ENCODE results near the gene CD59.
"Not testable (repeated sequence)": the region's sequence is repeated elsewhere in the genome, so short reads cannot be mapped to it uniquely, and the experiment has no call there.

CD59 gene

DNA sequence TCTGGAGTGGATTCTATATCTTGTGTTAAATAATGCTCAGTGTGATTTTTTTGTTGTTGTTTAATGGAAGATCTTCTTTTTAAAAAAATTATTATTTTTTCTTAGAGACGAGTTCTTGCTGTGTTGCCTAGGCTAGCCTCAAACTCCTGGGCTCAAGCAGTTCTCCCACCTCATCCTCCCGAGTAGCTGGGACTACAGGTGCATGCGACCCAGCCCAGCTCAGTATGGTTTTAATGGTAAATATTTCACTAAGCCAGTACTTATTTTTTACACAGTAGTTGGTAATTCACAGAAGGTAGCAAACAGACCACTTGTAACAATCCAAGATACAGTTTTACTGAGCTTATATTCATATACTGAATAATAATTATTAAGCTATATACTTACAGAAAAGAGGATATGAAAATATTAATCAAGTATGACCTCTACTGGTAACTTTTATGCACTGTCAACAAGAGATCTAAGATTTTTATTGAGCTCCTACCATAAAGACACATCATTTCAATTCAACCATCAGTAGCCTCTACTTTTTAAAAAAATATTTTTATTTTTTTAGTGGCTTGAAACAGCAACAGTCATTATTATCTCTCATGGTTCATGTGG, 6.1 kb upstream of the CD59 start:
- peak; percentile 36 for DNase-seq

DNA sequence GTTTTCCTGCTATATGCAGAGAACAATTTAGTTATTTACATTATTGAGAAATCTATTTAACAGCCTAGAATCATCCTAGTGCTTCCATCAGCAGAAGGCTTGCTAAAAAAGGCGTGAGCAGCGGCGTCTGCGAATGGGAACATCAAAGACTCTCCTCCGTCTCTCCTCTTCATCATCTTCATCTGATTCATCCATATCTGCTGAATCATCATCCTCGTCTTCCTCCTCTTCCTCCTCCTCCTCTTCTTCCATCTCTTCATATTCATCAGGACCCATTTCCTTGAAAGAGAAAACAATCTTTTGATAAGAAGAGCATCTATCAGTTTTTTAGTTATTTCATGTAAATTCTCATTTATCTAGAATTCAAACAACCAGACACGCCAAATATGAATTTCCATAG, 5.6 kb upstream of the CD59 start:
- no peak for DNase-seq

DNA sequence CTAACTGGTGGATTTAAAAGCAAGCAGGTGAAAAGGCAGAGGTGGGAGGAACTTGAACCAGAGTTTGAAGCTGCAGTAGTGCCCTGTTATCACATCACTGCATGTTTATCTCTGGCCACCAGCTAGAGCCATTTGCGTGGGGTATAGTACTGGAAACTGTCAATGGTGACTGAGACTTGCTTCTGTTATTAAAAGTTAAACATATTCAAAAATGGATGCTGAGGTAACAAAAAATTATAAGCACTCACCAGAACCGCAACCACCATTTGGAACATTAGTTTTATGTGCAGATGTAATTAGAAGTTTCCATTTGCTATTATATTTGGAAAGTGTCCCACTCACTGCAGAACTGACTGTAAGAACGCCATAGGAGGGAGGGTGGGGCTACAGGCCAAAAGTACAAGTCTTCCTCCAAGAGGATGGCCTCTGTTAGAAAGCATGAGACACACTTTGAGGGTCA, 1.2 kb upstream of the CD59 start:
- no peak for DNase-seq

DNA sequence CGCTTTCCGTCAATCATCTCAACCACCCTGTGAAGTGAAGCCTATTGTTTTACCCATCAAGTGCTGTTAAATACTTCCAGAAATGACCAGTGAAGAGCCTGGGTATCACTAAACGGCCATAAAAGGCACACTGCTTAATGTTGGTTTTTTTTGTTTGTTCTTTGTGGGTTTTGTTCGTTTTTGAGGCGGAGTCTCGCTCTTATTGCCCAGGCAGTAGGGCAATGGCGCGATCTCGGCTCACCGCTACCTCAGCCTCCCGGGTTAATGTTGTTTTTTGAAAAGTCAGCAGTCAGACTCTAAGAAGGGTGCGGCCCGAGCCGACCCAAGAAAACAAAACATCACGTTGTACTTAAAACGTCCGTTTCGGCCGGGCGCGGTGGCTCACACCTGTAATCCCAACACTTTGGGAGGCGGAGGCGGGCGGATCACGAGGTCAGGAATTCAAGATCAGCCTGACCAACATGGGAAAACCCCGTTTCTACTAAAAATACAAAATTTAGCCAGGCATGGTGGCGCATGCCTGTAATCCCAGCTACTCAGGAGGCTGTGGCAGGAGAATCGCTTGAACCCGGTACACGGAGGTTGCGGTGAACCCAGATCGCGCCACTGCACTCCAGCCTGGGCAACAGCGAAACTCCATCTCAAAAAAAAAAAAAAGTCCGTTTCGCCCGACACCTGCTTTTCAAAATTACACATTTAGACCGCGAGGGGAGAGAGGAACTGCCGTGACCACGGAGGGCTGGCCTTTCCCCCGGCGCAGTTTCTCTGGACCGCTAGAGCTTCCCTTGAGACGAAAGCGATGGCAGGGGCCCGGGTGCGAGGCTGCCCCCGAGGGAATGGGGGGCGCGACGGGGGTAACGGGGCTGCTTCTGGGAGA, 714 bp downstream of the CD59 start:
- DNase-seq, result peak; percentile 52

DNA sequence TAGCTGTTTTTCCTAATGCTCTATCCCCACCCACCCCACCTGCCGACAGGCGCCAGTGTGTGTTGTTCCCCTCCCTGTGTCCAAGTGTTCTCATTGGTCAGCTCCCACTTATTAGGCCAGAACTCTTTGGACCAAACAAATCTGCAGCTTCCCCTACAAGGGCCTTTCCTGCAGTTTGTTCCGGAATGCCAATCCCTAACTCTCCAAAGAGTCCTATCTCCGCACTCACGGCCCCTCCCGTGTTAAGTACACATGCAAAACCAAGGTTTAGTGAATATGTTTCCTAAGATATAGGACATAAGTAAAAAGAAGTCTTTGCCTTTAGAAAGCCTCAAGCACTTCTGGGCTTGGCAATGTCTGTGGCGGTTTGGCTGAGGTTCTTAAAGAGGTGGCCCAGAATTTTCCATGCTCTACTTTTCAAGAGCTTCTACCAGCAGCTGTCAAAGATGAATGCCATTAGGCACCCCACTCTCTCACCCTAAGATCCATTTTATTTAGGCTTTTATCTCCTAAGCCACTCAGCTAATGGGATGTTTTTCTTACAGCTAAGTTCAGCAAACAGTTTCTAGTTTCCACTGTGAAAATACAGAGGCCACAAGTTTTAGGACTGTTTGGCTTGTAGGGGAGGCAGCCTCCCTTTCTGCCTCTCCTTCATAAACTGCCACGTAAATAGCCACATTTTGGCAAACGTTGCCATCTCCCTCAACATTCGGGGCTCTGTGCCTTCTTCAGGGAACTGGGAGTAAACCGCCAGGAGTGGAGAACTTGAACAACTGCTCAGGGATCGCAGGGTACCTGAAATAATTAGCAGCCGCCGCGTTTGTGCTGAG, 1.6 kb downstream of the CD59 start:
- DNase-seq, result no peak

DNA sequence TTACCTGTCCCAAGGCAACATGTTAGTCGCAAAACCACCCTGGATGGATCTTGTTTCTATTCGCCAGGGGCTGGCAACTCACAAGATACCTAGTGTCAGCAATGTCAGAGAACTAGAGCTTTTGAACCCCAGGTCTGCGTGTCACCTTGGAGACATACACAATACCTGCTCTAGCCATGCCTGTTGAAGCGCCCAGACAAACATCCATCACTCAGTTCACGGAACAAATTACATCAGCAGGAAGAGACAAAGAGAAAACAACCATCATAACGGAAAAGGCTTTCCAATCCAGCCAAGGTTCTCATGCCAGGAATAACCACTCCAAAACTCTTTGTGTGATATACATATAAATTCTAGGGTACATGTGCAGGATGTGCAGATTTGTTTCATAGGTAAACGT, 2.2 kb downstream of the CD59 start:
- DNase-seq, result no peak

DNA sequence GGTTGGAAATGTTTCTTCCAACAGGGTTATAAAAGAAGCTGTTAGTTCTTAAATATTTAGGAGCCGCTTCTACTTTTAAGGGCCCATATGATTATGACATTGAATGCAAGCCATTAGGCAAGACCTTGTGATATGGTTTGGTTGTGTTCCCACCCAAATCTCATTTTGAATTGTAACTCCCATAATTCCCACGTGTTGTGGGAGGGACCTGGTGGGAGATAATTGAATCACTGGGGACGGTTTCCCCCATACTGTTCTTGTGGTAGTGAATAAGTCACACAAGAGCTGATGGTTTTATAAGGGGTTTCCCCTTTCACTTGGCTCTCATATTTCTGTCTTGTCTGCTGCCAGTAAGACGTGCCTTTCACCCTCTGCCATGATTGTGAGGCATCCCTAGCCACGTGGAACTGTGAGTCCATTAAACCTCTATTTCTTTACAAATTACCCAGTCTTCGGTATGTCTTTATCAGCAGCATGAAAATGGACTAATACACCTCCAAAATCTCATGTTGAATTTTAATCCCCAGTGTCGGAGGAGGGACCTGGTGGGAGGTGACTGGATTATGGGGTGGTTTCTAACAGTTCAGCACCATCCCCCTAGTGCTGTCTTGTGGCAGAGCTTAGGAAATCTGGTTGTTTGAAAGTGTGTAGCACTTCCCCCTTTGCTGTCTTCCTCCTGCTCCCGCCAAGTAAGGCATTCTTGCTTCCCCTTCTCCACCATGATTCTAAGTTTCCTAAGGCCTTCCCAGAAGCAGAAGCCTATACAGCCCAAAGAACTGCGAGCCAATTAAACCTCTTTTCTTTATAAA, 4.3 kb downstream of the CD59 start:
- DNase-seq, result no peak

DNA sequence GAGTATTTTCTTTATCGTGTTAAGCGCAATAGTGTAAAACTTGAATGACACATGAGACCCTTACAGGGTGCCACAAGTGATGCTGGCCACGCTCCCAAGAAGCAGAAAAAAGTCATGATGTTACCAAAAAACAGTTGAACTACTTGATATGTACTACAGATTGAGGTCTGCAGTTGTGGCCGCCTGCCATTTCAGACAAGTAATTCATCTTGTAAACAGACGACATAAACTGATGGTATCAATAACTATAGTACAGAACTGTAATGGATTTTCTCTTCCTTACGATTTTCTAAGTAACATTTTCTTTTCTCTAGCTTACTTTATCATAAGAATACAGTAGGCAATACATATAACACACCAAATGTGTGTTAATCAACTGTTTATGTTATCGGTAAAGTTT, 5.5 kb downstream of the CD59 start:
- no peak for DNase-seq

DNA sequence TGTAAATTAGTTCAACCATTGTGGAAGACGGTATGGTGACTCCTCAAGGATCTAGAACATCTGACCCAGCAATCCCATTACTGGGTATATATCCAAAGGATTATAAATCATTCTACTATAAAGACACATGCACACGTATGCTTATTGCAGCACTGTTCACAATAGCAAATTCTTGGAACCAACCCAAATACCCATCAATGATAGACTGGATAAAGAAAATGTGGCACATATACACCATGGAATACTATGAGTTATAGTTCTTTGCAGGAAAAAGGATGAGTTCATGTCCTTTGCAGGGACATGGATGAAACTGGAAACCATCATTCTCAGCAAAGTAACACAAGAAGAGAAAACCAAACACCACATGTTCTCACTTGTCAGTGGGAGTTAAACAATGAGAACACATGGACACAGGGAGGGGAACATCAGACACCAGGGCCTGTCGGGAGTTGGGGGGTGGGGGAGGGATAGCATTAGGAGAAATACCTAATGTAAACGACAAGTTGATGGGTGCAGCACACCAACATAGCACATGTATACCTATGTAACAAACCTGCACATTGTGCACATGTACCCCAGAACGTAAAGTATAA, 7.1 kb downstream of the CD59 start:
- not testable (repeated sequence) for DNase-seq

DNA sequence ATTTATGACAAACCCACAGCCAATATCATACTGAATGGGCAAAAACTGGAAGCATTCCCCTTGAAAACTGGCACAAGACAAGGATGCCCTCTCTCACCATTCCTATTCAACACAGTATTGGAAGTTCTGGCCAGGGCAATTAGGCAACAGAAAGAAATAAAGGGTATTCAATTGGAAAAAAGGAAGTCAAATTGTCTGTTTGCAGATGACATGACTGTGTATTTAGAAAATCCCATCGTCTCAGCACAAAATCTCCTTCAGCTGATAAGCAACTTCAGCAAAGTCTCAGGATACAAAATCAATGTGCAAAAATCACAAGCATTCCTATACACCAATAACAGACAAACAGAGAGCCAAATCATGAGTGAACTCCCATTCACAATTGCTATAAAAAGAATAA, 8.7 kb downstream of the CD59 start:
- DNase-seq, result not testable (repeated sequence)

DNA sequence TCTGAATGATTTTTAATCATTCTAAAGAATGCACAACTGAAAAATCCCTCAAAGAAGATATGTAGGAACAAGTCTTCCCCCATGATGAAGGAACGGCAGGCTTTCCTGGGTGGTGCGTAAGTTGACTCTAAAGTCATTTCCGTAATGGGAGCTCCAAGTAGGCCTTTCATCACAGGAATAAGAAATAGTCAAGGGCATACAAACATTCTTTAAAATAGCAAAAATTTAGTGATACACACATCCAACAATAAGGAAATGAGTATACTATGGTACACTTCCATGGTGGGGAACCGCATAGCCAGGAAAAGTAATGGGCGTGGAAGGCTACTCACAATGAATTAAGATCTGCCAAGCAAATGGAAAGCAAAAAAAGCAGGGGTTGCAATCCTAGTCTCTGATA, 10.7 kb downstream of the CD59 start:
- no peak for DNase-seq

DNA sequence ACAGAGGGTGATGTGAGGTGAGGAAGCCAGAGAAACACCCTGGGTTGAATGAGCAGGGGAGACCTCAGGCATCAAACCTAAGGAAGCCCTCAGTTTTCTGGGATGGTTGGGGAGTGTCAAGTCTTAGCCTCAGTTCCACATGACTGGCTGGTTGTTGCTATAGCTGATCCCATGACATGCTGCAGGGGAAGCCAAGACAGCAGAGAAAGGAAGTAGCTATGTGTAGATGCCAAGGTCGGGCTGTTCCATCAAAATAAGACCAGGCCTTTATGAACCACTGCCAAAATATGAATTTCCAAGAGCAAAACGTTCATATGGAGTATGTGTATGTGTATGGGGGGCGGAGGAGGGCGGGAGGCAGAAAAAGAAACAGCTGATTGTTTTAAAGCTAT, 11.6 kb downstream of the CD59 start:
- DNase-seq, result no peak

DNA sequence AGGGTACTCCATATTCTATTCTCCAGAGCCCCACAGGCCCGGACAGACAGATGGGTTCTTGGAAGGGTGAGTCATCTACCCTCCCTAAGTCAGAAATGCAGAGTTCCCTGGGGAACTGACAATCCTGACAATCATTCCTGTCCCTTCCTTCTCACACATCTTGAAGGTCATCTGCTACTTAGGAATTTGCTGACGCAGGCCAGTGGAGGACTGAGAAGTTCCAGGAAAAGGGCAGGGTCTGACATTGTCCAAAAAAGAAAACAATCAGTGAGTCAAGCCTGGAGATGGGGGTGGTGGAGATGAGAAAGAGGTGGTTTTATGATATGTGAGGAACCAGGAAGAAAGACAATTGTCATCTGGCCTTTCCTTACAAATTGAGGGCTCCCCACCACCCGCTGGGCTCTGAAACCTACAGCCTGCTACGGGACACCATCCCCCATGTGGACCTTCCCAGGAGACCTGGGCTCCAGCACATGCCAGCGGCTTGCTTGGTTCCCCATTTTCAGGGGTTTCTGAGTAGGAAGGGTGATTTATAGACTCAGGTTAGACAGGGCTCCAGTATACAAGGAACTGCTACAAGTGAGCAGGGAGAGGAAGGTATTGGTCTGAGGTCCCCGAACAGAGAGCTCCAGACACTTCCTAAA, 12.9 kb downstream of the CD59 start:
- no peak for DNase-seq

DNA sequence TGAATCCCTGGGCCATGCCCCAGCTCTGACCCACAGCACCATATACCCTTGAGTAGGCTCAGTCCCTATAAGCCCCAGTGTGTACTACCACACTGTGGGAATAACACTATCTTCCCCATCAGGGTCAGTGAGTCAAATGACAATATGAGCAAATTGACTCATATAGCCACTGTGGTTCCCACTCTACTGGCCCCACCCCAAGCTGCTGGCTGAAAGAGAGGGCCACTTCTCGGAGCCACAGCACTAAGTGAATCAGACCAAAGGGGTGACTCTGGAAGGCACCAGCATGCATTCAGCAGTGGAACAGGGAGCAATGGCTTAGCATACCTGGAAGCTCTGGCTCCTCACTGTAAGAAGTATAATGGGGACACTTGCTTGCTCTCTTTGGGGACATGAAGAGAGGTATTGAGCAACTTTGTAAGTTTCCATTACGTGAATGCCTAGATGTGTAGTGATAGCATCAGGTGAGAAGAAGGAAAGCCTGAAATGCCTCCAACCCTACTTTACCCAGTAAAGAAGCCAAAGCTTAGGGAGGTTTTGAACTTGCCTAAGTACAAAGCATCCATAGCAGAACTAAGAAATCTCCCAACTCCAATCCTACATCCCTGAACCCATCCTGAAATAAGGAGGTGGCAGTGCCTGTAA, 13.5 kb downstream of the CD59 start:
- no peak for DNase-seq

DNA sequence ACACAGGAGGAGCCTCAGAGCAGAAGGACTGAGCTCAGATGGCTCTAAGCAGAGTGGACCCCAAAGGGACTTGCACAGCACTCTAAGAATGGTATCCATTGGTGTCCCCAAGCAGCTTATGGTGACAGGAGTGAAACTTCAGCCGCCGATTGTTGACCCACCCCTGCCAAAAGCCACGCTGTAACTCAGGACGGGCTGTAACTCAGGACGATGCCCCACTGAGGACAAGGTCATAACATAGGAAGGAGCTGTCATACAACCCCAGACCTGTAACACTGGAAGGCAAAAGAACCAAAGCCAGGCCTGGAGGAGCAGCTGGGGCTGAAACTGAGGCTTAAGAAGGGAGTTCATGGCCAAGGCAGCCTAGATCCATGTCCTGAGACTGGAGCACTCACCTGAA, 14.2 kb downstream of the CD59 start:
- no peak for DNase-seq

DNA sequence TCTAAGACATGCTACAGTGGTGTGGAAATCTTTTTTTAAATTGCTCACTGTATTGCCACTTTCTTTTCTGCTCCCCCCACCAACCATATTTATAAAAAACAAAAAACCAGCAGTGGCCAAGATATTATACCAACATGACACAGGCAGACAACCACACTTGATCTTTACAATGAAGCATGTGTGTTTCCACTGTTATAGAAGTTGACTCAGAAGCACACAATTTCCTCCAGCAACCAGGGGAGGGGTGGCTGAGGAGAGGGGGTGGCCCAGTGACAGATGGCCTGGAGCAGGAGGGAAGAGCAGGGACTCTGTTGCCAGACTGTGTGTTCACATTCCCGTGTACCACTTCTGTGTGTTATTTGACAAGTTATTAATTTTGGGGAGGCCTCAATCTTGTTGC, 14.8 kb downstream of the CD59 start:
- DNase-seq, result no peak

DNA sequence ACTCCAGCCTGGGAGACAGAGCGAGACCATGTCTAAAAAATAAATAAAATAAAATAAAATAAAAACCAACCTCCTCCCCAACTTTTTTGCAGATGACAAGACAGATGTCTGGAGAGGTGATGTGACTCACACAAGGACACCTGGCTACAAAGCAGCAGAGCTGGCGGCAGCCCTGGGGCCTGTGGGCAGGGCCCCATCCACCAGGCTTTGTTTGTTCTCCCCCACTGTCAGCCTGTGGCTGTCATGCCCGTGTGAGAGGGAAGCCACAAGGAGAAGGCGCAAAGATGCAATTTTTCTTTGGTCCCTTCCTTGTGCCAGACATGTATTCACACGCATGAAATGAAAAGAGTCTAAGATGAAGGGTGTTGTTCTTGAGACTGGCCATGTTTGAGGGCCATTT, 16.6 kb downstream of the CD59 start:
- DNase-seq, result no peak

DNA sequence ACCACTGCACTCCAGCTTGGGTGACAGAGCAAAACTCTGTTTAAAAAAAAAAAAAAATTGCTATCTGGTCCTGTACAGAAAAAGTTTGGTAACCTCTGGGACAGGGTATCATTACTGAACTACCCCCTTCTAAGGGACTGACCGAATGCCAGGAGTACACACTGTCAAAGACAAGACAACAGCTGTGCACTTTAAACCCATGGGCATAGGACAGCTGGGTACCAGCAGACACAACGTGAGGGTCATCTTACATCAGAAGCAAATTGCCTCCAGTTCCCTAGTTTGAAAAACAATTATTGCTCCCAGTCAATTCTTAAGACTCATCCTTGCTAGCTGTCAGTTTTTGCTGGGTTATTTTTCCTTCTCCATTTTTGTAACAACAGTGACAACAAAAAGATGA, 17.8 kb downstream of the CD59 start:
- no peak for DNase-seq

DNA sequence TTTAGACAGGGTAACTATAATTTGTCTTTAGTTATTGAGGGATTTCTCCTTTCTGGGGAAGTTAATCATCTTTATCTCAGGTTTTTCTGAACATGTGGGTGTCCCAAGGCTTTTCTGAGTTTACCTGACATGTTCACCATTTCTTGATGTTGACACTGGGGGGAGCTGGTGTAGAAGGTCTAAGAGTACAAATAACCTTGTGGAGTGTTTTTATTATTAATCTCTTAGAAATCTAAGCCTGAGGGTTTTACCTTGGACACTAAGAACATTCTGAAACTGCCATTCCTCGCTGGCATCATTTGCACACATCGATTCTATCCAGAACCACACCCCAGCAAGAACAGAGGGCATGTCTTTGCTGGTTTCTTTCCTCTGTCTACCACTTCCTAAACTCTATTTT, 20.0 kb downstream of the CD59 start:
- DNase-seq, result peak; percentile 34

DNA sequence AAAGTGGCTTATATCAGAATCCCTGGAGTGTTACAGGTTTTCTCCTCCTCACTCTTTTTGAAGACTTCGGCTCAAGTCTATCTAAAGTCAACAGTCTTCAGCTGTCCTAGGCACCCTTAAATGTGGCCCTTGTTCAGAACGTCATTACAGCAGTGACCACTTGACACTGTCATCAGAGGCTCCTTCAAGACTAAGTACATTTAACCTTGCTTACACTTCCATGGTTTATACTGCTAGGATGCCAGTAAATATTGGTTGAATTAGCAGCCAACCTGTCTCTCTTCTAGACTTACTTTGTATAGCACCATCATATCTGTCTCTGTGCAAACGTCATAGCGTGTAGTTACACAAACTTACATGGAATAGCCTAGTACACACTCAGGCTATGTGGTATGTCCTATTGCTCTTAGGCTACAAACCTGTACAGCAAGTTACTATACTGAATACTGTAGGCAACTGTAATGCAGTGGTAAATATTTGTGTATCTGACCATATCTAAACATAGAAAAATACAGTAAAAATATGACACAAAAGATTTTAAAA, 22.3 kb downstream of the CD59 start:
- no peak for DNase-seq

Data from CD4-positive, alpha-beta T cell treated with Interleukin-21 for 1 hour (primary cell).